Activated T-helper 1 cell treated with anti-CD3 and anti-CD28 coated beads, Interleukin-12 subunit alpha, Interleukin-12 subunit beta, Interleukin-2, Interleukin-4 antibody, amounts not matched to agents 30 ng/mL and 10 ng/mL and 1 ng/mL, durations not matched to agents 14 hours and 24 hours and 36 hours (primary cell): Measurements from ENCODE around the gene QRICH2. TPM values are rescaled to one million over a fixed set of nuclear protein-coding genes. Genes with fewer than 3 reads are reported as not detected.
"Not testable (repeated sequence)": the region's sequence is repeated elsewhere in the genome, so short reads cannot be mapped to it uniquely, and the experiment has no call there.

Experiments
- DNase-seq: peaks from one replicate; pipeline ENCODE4 v3.0.0; 2021; ENCODE audit warnings: low spot score
- H3K27ac Mint-ChIP-seq: one replicate; pipeline ENCODE4 v1.8.0; 2021; ENCODE audit warnings: mild to moderate bottlenecking, mixed read lengths
- H3K27me3 Mint-ChIP-seq: one replicate; pipeline ENCODE4 v1.8.0; 2022; ENCODE audit warnings: mild to moderate bottlenecking, moderate library complexity, mixed read lengths; ENCODE audit not compliant: insufficient read depth
- H3K36me3 Mint-ChIP-seq: one replicate; pipeline ENCODE4 v1.8.0; 2021; ENCODE audit warnings: low read depth, mixed read lengths
- H3K4me1 Mint-ChIP-seq: one replicate; pipeline ENCODE4 v1.8.0; 2021; ENCODE audit warnings: low read depth, mixed read lengths
- H3K4me3 Mint-ChIP-seq: one replicate; pipeline ENCODE4 v1.8.0; 2021; ENCODE audit warnings: mild to moderate bottlenecking, moderate library complexity, mixed read lengths
- H3K9me3 Mint-ChIP-seq: one replicate; pipeline ENCODE4 v1.8.0; 2021; ENCODE audit warnings: mixed read lengths
- intact Hi-C: fragments of 100-400 bp; cut with micrococcal nuclease; formaldehyde crosslinking; loops from one replicate; pipeline ENCODE4 v1.15.1; 2024
- total RNA-seq: library from RNA; stranded (reverse); gene quantifications from 2 replicates; pipeline ENCODE4 v1.2.3, GENCODE V29; 2022

The QRICH2 gene
- total RNA-seq, 1 donor from 2014 or later, result 3.3 TPM

DNA sequence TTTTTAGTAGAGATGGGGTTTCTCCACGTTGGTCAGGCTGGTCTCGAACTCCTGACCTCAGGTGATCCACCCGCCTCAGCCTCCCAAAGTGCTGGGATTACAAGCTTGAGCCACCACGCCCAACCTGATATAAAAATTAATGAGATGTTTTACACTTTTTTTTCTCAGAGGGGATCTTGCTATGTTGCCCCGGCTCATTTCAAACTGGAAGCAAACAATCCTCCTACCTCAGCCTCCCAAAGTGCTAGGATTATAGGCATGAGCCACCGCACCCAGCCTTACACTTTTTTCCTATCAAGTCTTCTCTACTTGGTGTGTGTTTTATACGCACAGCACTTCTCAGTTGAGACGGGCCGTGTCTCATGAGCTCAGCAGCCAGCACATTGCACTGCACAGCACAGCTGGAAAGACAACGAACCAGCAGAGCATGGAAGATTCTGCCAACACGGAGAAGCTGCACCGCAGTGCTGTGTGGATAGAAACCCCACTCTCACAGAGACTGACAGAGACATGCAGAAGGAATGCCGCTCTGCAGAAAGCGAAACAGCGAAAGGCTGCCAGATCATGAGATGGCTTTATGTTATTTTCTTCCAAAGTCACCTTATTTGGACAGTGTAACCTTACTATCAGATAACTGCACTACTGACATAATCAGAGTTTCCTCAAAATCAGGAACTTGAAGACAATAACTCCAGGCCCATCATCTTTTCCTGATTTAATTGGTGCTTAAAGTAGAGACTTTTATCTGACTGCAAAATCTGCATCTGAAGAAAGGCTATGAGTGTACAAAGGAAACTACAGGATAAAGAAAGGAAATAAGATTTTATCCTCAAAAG lies 6.5 kb upstream of the QRICH2 start:
- H3K27ac Mint-ChIP-seq, result no peak overlapping the region

DNA sequence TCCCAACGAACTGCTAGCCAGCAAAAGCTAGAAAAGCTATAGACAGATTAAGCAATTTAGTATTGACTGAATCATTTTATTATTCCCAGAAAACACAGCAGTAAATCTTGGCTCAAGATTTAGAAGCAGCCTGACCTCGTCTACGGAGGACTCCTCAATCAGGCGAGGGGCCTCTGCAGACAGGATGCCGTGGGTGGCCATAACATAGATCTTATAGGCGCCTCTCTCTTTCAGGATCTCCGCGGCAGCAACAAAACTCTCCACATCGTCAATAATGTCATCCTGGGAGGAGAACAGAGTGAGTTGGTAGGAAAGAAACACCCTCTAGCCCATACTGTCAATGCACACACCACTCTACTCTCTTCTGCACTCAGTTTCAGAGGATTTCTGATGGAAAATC lies 4.7 kb upstream of the QRICH2 start:
- intact Hi-C loops, result no loop called here
- H3K27me3 Mint-ChIP-seq, result no peaks in the 10 kb centered on the region
- DNase-seq, result no peak
- peaks cover 10% of the 10 kb centered on the region for H3K4me1 Mint-ChIP-seq
- no peaks in the 10 kb centered on the region for H3K9me3 Mint-ChIP-seq
- no peak overlapping the region for H3K4me3 Mint-ChIP-seq
- H3K36me3 Mint-ChIP-seq, result peaks cover 16% of the 10 kb centered on the region
- H3K27ac Mint-ChIP-seq, result no peak overlapping the region

More for the DNA sequence above, 6.5 kb upstream of the QRICH2 start:
- DNase-seq, result no peak
- intact Hi-C loops, result no loop called here
- Mint-ChIP-seq H3K4me3 (no peak overlapping the region), H3K9me3 (no peaks in the 10 kb centered on the region), H3K36me3 (peaks cover 12% of the 10 kb centered on the region), H3K27me3 (no peaks in the 10 kb centered on the region), H3K4me1 (peaks cover 10% of the 10 kb centered on the region)

DNA sequence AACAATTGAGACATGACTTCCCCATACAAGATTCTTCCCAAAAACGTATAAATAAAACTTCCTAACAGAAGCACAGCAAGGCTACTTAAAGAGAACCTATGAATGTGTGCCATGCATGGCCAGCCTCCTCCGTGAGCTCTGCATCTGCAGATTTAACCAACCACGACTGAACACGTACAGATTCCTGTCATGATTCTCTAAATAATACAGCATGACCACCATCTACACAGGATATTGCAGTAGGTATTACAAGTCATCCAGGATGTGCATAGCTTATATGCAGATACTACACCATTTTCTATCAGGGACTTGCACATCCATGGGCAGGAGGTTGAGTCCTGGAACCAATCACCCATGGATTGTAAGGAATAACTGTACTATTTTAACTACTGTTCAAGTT lies 1.4 kb upstream of the QRICH2 start:
- intact Hi-C loops, result no loop called here
- no peaks in the 10 kb centered on the region for H3K27me3 Mint-ChIP-seq
- H3K27ac Mint-ChIP-seq, result no peak overlapping the region
- H3K9me3 Mint-ChIP-seq, result no peaks in the 10 kb centered on the region
- no peak for DNase-seq
- H3K4me3 Mint-ChIP-seq, result no peak overlapping the region
- peaks cover 11% of the 10 kb centered on the region for H3K36me3 Mint-ChIP-seq
- no peaks in the 10 kb centered on the region for H3K4me1 Mint-ChIP-seq

DNA sequence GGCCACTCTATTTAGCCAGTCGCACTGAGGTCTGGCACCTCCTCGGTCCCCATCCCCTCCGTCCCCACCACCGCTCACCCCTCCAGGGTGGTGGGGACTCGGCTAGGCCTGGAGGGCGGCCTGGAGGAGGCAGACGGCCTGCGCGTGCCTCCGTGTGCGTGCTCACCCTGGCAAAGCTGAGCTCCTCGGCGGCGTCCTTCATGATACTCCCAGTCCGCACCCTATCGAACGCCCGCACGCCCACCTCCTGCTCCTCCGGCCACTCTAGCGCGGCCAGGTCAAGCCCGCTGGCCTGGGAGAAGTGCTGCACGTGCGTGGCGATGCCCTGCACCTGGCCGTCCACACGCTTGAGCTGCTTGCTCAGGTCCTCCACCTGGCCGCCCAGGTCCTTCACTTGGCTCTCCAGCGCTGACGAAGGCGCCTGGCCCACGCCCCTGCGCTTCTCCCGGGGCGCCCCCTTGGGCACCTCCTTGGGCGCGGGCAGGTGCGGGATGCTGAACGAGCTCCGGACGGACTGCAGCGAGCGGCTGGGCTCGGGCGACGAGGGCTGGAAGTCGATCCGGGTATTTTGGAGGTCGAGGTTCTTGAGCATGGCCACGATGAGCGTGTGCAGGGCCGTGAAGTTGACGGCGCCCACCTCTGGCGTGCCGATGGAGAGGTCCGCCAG lies 644 bp downstream of the QRICH2 start:
- Mint-ChIP-seq H3K27ac (no peak overlapping the region), H3K27me3 (no peaks in the 10 kb centered on the region), H3K9me3 (no peaks in the 10 kb centered on the region), H3K4me1 (no peaks in the 10 kb centered on the region), H3K36me3 (peaks cover 5% of the 10 kb centered on the region), H3K4me3 (no peak overlapping the region)
- no peak for DNase-seq
- intact Hi-C loops, result no loop called here

DNA sequence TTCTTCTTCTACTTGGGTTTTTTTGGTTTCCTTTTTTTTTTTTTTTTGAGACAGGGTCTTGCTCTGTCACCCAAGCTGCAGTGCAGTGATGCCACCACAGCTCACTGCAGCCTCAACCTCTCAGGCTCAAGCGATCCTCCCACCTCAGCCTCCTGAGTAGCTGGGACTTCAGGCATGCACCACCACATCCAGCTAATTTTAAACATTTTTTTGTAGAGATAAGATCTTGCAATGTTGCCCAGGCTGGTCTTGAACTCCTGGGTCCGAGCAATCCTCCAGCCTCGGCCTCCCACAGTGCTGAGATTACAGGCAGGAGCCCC lies 3.0 kb downstream of the QRICH2 start:
- H3K4me1 Mint-ChIP-seq, H3K9me3 Mint-ChIP-seq, DNase-seq, intact Hi-C loops, H3K4me3 Mint-ChIP-seq, H3K36me3 Mint-ChIP-seq, H3K27ac Mint-ChIP-seq, H3K27me3 Mint-ChIP-seq: not testable (repeated sequence)

DNA sequence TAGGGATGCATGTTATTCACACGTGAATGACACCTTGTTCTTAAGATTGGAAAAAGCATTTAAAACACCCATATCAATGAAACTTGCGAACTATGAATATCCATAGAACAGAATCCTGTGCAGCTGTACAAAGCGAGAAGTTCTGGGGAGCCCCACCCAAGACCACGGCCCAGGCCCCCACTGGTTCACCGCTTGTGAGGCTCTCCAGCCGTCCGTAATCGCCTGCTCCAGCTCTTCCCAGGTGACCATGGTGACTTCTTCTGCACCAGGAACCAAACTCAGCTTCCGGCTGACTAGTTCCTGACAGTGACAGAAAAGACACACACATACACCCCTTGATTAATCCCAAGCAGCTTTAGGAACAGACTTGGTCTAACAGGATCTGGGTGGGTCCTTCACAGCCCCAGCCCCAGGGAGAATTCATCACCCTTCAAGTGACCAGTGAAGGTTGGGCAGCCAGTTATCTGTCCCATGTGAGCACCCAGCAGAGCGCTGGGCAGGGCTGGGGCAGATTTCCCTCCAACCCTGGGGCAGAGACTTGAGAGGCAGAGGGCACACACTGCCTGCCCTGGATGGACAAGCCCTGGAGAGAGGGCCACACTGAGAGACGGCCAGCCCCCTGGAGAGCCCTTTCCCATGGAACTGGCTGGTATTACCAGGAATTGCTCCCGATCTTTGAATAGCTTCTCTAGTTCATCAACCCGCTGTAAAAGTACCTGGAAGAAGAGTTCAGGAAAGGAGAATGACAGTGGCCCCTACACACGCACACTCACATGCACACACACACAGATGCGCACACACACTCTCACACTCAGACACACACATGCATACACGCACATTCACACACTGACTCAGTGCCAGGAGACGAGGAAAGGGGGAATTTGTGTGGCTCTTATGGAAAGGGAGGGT lies 3.6 kb downstream of the QRICH2 start:
- no peaks in the 10 kb centered on the region for H3K4me1 Mint-ChIP-seq
- no peak overlapping the region for H3K4me3 Mint-ChIP-seq
- intact Hi-C loops, result no loop called here
- no peaks in the 10 kb centered on the region for H3K9me3 Mint-ChIP-seq
- no peak overlapping the region for H3K27ac Mint-ChIP-seq
- peaks cover 3% of the 10 kb centered on the region for H3K36me3 Mint-ChIP-seq
- DNase-seq, result no peak
- no peaks in the 10 kb centered on the region for H3K27me3 Mint-ChIP-seq

DNA sequence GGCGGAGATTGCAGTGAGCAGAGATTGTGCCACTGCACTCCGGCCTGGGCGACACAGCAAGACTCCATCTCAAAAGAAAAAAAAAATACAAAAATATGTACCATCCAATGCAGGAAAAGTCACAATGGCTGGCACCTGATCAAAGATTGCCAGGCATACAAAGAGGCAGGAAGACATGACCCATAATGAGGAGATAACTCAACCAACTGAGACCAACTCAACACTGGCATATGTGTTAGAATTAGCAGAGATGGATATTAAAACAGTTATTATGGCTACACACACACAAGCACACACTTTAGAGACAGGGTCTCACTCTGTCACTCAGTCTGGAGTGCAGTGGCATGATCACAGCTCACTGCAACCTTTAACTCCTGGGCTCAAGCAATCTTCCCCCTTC lies 10.6 kb downstream of the QRICH2 start:
- peaks cover 7% of the 10 kb centered on the region for H3K36me3 Mint-ChIP-seq
- no peaks in the 10 kb centered on the region for H3K9me3 Mint-ChIP-seq
- intact Hi-C loops, result no loop called here
- no peak overlapping the region for H3K4me3 Mint-ChIP-seq
- H3K27me3 Mint-ChIP-seq, result no peaks in the 10 kb centered on the region
- DNase-seq, result no peak
- peaks cover 5% of the 10 kb centered on the region for H3K4me1 Mint-ChIP-seq
- no peak overlapping the region for H3K27ac Mint-ChIP-seq

DNA sequence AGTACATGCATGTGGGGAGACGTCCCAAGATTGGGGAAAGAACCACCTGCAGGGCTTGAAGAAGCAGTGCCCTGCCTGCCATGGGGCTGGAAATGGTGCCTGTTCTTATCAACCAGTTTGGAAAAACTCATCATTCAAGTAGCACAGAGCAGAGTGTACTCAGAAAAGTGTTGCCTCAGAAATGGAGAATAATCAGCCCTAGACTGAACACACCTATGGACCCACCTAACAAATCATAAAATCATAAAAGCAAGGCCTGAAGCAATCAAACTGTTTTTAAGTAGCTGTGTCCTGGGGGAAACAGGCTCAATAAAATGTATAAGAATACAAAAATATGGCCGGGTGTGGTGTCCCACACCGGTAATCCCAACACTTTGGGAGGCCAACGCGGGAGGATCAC lies 11.2 kb downstream of the QRICH2 start:
- Mint-ChIP-seq H3K4me3 (no peak overlapping the region), H3K9me3 (no peaks in the 10 kb centered on the region), H3K36me3 (peaks cover 7% of the 10 kb centered on the region), H3K4me1 (peaks cover 5% of the 10 kb centered on the region), H3K27ac (no peak overlapping the region), H3K27me3 (no peaks in the 10 kb centered on the region)
- DNase-seq, result no peak
- intact Hi-C loops, result no loop called here

DNA sequence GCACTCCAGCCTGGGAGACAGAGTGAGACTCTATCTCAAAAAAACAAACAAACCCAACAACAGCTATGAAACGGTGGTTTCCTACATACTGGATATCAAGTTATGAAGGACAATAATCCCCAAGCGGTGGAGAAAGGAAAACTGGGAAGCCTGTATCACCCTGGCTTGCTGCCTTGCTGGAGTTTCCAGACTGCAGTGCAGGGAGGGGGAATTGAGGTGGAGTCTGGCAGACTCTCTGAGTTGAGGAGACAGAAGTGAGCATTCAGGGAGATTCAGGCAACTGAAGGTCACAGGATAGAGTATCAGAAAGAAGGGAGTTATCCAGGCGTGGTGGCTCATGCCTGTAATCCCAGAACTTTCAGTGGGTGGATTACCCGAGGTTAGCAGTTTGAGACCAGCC lies 11.9 kb downstream of the QRICH2 start:
- intact Hi-C loops, result no loop called here
- Mint-ChIP-seq H3K4me3 (no peak overlapping the region), H3K27me3 (no peaks in the 10 kb centered on the region), H3K9me3 (no peaks in the 10 kb centered on the region), H3K4me1 (peaks cover 5% of the 10 kb centered on the region), H3K36me3 (peaks cover 7% of the 10 kb centered on the region), H3K27ac (no peak overlapping the region)
- DNase-seq, result no peak

DNA sequence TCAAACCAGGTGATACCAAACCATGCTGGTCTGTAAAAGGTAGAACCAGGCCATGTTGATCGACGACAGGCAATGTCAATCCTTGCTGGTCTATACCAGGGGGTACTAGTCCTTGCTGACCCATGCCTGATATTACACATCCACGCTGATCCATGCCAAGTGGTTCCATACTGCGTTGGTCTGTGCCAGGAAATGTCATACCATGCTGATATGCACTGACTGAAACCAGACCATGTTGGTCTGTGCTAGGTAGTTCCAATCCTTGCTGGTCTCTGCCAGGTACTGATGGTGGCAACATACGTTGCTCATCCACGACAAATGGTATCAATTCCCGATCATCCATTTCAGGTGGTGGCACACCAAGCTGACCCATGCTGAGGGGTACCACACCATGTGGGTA lies 15.0 kb downstream of the QRICH2 start:
- Mint-ChIP-seq H3K27me3 (no peaks in the 10 kb centered on the region), H3K4me3 (no peak overlapping the region), H3K4me1 (no peaks in the 10 kb centered on the region), H3K9me3 (no peaks in the 10 kb centered on the region), H3K36me3 (peaks cover 7% of the 10 kb centered on the region), H3K27ac (no peak overlapping the region)
- intact Hi-C loops, result no loop called here
- no peak for DNase-seq

DNA sequence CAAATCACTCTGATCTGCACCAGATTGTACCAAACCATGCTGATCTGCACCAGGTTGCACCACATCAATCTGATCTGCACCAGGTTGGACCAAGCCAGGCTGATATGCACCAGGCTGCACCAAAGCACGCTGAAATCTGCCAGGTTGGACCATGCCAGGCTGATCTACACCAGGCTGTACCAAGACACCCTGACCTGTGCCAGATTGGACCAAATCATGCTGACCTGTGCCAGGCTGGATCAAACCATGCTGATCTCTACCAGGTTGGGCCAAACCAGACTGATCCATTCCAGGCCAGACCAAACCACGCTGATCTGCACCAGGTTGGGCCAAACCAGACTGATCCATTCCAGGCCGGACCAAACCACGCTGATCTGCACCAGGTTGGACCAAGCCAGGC lies 15.5 kb downstream of the QRICH2 start:
- DNase-seq, result no peak
- H3K4me3 Mint-ChIP-seq, result no peak overlapping the region
- H3K27ac Mint-ChIP-seq, result no peak overlapping the region
- no peaks in the 10 kb centered on the region for H3K4me1 Mint-ChIP-seq
- H3K9me3 Mint-ChIP-seq, result no peaks in the 10 kb centered on the region
- no peaks in the 10 kb centered on the region for H3K27me3 Mint-ChIP-seq
- intact Hi-C loops, result no loop called here
- peaks cover 7% of the 10 kb centered on the region for H3K36me3 Mint-ChIP-seq

DNA sequence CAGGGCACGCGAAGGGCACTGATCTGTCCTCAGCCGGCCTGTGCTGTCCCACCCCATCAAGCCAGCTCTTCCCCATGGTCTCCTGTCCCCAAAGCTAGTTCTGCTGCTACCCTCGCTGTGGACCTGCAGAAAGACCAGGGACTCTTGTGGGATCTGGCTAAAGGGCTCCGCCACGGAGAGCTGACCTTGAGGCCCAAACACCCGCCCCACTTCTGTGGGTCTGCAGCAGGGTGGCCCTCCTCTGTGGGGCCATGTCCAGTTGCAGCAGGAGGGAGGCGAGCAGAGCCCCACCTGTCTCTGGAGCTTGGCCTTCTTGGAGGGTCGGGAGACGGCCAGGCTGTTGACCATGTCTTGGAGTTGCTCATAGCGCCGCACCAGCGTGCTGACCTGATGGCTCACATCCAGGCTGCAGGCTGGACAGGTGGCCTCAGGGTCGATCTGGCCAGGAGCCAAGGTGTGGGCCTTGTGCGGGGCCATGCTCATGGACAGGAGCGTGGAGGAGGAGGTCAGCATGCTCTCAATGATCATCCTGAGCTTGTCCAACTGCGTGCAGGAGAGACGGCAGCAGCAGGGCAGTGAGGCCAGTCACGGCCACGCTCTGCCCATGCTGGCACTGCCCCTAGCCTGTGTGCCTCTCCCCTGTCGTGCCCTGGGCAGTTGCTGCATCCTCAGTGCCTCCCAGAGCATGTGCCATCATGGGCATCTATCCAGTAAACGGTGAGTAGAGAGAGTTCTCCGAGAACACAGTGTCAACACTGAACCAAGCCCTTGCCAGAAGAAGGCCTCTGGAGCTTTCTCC lies 26.3 kb downstream of the QRICH2 start:
- intact Hi-C loops, result no loop called here
- H3K9me3 Mint-ChIP-seq, result no peaks in the 10 kb centered on the region
- no peak overlapping the region for H3K4me3 Mint-ChIP-seq
- DNase-seq, result no peak
- no peaks in the 10 kb centered on the region for H3K36me3 Mint-ChIP-seq
- H3K27me3 Mint-ChIP-seq, result no peaks in the 10 kb centered on the region
- no peak overlapping the region for H3K27ac Mint-ChIP-seq
- no peaks in the 10 kb centered on the region for H3K4me1 Mint-ChIP-seq
